ENCODE data around the gene TOLLIP.
A peak's percentile ranks its signal among the peaks of the same experiment; 100 is the strongest.
"Not testable (repeated sequence)": the region's sequence is repeated elsewhere in the genome, so short reads cannot be mapped to it uniquely, and the experiment has no call there.

Gene TOLLIP

DNA sequence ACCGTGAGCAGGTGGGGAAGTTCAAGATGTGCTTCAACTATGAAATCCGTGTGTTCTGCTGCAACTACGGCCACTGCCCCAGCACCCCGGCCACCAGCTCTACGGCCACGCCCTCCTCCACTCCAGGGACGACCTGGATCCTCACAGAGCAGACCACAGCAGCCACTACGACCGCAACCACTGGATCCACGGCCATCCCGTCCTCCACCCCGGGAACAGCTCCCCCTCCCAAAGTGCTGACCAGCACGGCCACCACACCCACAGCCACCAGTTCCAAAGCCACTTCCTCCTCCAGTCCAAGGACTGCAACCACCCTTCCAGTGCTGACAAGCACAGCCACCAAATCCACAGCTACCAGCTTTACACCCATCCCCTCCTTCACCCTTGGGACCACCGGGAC is 63.7 kb downstream of the TOLLIP start:
- not testable (repeated sequence) for DNase-seq (ENCODE audit: low spot score)

DNA sequence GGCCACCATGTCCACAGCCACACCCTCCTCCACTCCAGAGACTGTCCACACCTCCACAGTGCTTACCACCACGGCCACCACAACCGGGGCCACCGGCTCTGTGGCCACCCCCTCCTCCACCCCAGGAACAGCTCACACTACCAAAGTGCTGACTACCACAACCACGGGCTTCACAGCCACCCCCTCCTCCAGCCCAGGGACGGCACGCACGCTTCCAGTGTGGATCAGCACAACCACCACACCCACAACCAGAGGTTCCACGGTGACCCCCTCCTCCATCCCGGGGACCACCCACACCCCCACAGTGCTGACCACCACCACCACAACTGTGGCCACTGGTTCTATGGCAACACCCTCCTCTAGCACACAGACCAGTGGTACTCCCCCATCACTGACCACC is 64.9 kb downstream of the TOLLIP start:
- not testable (repeated sequence) for DNase-seq (ENCODE audit: low spot score)

DNA sequence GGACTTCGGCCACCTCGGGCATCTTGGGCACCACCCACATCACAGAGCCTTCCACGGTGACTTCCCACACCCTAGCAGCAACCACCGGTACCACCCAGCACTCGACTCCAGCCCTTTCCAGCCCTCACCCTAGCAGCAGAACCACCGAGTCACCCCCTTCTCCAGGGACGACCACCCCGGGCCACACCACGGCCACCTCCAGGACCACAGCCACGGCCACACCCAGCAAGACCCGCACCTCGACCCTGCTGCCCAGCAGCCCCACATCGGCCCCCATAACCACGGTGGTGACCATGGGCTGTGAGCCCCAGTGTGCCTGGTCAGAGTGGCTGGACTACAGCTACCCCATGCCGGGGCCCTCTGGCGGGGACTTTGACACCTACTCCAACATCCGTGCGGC is 65.9 kb downstream of the TOLLIP start:
- not testable (repeated sequence) for DNase-seq (ENCODE audit: low spot score)

DNA sequence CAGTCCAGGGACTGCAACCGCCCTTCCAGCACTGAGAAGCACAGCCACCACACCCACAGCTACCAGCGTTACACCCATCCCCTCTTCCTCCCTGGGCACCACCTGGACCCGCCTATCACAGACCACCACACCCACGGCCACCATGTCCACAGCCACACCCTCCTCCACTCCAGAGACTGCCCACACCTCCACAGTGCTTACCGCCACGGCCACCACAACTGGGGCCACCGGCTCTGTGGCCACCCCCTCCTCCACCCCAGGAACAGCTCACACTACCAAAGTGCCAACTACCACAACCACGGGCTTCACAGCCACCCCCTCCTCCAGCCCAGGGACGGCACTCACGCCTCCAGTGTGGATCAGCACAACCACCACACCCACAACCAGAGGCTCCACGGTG is 66.7 kb downstream of the TOLLIP start:
- DNase-seq (ENCODE audit: low spot score), result not testable (repeated sequence)

DNA sequence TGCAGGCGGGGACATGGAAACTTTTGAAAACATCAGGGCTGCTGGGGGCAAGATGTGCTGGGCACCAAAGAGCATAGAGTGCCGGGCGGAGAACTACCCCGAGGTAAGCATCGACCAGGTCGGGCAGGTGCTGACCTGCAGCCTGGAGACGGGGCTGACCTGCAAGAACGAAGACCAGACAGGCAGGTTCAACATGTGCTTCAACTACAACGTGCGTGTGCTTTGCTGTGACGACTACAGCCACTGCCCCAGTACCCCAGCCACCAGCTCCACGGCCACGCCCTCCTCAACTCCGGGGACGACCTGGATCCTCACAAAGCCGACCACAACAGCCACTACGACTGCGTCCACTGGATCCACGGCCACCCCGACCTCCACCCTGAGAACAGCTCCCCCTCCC is 67.1 kb downstream of the TOLLIP start:
- DNase-seq (ENCODE audit: low spot score), result no peak

DNA sequence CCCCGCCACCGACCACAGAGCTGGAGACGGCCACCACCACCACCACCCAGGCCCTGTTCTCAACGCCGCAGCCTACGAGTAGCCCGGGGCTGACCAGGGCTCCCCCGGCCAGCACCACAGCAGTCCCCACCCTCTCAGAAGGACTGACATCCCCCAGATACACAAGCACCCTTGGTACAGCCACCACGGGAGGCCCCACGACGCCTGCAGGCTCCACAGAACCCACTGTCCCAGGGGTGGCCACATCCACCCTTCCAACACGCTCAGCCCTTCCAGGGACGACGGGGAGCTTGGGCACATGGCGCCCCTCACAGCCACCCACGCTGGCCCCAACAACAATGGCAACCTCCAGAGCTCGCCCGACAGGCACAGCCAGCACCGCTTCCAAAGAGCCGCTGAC is 67.7 kb downstream of the TOLLIP start:
- DNase-seq (ENCODE audit: low spot score), result no peak

DNA sequence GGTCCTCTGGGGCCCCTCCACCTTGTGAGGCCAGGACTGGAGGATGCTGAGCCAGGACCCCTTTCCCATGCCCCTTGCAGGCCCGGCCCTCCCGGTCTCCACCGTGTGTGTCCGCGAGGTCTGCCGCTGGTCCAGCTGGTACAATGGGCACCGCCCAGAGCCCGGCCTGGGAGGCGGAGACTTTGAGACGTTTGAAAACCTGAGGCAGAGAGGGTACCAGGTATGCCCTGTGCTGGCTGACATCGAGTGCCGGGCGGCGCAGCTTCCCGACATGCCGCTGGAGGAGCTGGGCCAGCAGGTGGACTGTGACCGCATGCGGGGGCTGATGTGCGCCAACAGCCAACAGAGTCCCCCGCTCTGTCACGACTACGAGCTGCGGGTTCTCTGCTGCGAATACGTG is 68.7 kb downstream of the TOLLIP start:
- DNase-seq (ENCODE audit: low spot score), result no peak

DNA sequence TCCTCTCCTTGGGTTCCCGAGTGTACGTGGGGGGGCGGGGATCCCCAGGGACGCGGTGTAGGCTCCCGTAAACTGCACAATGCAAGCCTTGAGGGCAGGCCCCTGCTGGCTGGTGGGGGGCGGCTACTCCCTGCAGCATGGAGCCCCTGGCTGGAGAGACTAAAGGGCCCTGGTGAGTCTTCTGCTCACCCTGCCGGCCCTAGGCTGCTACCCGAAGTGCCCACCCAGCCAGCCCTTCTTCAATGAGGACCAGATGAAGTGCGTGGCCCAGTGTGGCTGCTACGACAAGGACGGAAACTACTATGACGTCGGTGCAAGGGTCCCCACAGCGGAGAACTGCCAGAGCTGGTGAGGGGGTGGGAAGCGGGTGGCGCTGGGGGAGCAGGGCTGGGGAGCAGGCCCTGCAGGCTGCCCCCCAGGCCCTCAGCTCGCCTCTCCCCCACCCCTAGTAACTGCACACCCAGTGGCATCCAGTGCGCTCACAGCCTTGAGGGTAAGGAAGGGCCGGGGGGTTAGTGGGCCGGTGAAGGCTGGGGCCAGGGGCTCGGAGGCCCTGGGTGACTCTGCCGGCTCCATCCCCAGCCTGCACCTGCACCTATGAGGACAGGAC is 69.7 kb downstream of the TOLLIP start:
- DNase-seq (ENCODE audit: low spot score), result no peak

DNA sequence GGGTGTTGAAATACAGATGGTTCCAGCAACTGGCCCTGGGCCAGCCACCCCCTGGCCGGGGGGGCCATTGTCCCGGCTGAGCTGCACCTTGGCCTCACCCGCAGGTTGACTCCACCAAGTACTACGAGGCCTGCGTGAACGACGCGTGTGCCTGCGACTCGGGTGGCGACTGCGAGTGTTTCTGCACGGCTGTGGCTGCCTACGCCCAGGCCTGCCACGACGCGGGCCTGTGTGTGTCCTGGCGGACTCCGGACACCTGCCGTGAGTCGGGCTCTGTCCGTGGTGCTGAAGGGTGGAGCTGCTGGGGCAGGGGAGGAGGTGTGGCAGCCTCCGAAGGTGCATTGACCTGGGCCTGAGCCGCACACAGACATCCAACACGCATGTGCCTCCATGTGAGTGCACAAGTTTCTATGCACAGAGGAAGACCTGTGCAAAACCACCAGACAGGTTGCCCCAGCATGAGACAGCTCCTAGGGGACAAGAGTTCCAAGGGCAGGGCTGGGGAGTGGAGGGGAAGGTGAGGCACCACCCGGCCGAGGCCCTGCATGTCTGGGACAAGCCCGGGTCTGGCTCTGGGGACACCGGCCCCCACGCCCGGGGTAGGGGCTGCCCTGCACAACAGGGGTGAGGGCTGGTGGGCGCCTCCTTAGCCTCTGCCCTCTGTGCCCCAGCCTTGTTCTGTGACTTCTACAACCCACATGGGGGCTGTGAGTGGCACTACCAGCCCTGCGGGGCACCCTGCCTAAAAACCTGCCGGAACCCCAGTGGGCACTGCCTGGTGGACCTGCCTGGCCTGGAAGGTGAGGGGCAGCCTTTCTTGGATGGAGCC is 70.5 kb downstream of the TOLLIP start:
- DNase-seq (ENCODE audit: low spot score), result no peak

DNA sequence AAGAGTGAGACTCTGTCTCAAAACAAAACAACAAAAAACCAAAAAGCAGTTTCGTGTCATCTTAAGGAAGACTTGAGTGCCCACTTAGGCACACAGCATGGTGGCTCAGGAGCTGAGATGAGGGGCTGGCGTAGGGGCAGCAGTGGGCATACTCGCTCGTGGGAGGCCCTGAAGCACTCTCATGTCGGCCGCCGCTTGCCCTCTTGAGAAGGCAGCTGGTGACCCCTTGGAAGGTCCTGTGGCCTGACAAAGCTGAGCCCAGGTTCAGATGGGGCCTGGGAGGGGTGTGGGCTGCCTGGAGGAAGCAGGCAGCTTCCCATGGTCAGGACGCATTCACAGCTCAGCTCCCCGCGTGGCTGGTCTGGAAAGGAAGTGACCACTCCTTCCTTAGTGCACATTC is 71.6 kb downstream of the TOLLIP start:
- no peak for DNase-seq (ENCODE audit: low spot score)

DNA sequence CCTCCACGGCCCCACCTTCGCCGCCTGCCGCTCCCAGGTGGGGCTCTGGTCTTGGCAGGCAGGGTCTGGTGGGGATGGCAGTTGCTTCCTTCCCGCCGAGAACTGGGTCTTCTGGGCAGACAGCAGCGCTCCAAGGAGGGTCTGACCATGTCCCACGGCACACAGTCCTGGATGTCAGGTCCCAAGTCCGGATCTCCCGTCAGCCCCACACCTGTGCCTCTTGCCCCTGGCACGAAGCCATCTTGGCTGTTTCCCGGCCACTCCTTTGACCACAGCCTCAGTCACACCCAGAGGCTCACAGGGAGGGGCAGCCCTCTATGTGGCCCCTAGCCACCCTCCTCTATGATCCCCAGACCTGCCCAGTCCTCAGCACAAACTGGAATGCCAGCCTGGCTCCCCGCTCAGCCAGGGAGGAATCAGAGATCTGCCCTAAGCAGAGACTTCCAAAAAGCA is 72.3 kb downstream of the TOLLIP start:
- DNase-seq (ENCODE audit: low spot score), result no peak

DNA sequence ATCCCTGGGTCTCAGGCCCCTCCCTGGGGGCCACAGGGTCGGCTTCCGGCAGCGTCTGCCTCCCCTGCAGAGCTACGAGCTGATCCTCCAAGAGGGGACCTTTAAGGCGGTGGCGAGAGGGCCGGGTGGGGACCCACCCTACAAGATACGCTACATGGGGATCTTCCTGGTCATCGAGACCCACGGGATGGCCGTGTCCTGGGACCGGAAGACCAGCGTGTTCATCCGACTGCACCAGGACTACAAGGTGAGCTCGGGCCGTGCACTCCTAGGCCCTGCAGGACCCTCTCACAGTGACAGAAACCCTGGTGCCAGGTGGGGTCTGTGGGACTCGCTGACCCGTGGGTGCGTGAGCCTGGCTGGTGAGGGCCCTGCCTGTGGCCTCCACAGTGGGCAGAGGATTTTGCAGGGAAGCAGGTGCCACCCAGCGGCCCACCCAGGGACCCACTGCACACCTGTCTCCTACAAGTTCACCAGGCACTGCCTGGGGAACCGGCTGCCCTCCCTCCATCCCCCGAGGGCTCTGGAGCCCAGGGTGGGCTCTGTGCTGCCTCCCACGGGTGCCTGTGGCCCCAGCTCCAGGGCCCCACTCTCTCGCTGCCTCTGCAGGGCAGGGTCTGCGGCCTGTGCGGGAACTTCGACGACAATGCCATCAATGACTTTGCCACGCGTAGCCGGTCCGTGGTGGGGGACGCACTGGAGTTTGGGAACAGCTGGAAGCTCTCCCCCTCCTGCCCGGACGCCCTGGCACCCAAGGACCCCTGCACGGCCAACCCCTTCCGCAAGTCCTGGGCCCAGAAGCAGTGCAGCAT is 72.9 kb downstream of the TOLLIP start:
- no peak for DNase-seq (ENCODE audit: low spot score)

DNA sequence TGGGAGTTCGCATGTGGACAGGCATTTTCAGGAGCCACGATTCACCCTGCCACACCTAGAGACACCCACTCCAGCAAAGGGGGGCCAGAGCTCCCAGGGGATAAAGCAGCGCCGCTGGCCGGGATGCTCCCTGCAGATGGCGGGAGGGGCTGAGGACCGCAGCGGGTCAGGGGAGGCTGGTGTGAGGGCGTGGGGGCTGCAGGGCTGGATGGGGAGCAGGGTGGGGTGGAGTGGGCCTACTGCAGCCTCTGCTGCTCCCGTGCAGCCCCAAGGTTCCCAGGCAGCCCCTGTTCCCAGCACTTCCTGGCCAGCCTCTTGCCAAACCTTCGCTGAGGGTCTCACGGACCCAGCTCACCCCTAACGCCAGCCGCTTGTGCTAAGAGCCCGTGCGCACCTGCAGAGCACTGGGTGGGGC is 73.5 kb downstream of the TOLLIP start:
- peak; percentile 32 for DNase-seq (ENCODE audit: low spot score)

DNA sequence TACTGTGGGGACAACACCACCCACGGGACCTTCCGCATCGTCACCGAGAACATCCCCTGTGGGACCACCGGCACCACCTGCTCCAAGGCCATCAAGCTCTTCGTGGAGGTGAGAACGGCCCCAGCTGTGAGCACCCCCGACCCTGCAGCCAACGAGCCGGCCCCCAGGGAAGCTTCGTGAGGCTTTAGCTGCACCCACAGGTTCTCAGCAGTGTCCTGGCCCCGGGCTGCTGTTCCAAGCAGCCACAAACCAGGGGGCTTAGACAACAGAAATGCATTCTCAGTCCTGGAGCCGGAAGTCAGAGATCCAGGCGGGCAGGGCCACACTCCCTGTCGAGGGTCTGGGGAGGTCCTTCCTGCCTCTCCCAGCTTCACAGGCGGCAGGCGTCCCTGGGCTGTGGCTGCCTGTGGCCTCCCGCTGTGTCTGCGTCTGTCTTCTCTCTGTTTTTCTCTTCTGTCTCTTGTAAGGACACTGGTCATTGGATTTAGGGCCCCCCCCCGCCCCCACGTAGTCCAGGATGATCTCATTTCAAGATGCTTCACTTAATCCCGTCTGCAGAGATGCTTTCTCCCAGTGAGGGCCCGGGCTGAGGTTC is 74.0 kb downstream of the TOLLIP start:
- DNase-seq (ENCODE audit: low spot score), result peak; percentile 39

DNA sequence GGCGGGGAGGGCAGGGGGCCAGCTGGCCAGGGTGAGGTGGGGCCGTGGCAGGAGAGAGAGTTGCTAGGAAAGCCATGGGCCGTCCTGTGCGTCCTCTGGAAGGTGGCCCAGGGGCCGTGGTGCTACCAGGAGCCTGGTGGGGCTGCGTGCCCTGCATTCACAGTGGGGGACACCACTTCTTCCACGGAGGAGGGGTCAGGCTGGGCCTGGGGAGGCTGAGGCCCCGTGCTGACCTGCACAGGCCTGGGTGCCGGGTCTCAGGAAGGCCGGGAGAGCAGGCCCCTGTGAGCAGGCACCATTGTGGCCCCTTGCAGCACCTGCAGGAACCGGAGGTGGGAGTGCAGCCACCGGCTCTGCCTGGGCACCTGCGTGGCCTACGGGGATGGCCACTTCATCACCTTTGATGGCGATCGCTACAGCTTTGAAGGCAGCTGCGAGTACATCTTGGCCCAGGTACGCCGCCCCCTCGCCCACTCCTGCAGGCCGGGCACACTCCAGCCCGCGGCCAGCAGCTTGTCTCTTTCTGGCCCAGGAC is 74.6 kb downstream of the TOLLIP start:
- peak; percentile 40 for DNase-seq (ENCODE audit: low spot score)

DNA sequence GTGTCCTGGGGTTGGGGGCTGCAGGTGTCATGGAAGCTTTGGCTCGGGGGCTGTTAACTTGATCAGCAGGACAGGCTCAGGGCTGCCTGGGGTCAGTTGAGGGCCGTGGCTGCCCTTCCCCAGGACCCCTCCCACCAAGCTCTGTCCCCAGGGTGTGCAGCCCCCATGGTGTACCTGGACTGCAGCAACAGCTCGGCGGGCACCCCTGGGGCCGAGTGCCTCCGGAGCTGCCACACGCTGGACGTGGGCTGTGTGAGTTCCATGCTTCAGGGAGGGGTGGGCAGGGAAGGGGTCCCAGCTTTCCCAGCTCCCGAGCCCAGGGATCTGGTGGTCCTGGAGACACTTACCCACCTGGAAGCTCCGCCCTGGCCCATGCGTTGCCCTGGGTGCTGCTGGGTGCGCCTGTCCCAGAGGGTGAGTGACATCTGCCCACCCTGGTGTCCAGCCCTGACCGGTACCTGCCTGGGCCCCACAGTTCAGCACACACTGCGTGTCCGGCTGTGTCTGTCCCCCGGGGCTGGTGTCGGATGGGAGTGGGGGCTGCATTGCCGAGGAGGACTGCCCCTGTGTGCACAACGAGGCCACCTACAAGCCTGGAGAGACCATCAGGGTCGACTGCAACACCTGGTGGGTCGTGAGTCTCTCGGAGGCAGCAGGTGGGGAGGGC is 75.2 kb downstream of the TOLLIP start:
- DNase-seq (ENCODE audit: low spot score), result peak; percentile 34

DNA sequence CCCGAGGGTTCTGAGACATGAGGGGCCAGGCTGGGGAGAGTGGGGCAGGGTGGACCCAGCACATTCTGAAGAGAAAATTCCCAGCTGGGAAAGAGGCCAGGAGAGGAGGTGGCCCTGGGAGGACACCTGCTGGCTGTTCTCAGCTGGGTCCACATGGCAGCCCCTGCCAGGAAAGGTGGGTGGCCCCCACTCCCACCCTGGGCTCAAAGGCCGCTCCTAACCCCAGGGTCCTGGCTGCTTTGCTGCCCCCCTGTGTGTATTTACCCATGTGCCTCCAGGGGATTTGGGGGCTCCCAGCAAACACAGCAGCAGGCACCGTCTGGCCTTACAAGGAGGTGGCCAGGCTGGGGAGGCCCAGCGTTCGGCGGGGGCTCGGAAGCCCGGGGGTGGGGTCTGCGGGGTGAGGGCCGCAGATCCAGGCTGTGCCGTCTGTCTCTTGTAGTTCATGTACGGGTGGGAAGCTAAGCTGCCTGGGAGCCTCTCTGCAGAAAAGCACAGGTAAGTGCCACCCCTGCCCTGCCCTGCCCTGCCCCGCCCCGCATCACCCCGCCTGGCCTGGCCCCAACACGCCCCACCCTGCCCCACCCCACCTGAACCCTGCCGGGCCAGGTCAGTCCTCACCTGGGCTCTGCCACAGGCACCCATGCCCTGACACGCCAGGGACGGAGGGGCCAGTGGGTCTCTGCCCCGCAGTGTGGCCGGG is 75.9 kb downstream of the TOLLIP start:
- DNase-seq (ENCODE audit: low spot score), result peak; percentile 48

DNA sequence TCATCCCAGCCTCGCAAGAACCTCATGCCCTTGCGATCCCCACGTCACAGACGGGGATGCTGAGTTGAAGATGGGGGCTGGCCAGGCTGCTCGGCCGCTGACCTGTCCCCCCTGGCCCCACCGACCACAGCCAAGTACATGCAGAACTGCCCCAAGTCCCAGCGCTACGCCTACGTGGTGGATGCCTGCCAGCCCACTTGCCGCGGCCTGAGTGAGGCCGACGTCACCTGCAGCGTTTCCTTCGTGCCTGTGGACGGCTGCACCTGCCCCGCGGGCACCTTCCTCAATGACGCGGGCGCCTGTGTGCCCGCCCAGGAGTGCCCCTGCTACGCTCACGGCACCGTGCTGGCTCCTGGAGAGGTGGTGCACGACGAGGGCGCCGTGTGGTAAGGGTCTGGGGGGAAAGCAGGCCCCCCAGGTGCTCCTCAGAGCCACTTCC is 76.5 kb downstream of the TOLLIP start:
- peak; percentile 33 for DNase-seq (ENCODE audit: low spot score)

DNA sequence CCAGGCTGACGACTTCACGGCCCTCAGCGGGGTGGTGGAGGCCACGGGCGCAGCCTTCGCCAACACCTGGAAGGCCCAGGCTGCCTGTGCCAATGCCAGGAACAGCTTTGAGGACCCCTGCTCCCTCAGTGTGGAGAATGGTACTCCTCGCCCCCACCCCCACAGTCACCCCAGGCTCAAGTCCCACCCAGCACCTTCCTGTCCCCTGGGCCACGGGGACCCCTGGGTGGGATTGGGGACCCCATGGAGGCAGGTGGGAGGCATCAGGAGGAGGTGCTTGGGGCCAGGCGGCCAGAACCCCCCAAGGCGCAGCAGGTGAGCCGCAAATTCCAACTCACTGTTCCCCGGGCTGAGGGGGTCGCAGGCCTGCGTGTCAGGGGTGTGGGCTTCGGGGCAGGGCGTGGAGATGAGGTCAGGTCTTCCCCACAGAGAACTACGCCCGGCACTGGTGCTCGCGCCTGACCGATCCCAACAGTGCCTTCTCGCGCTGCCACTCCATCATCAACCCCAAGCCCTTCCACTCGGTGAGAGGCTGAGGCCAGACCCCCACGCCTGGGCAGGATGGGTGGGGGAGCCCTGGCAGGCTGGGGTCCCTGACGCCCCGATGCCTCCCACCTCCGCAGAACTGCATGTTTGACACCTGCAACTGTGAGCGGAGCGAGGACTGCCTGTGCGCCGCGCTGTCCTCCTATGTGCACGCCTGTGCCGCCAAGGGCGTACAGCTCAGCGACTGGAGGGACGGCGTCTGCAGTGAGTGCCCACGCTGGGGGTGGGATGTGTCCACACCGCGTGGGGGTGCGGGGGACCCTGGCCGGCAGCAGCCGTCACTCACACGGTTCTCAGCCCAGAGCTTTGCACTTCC is 77.2 kb downstream of the TOLLIP start:
- peak; percentile 26 for DNase-seq (ENCODE audit: low spot score)

Measured in D341Med (cell line).